Glomerular visceral epithelial cell (primary cell): ENCODE results near the gene TLCD2.
"Not testable (repeated sequence)": the region's sequence is repeated elsewhere in the genome, so short reads cannot be mapped to it uniquely, and the experiment has no call there.

ENCODE experiments used
- DNase-seq: peaks from one replicate; pipeline ENCODE4 v3.0.0-alpha.2; 2016; ENCODE audit errors: extremely low spot score

Gene TLCD2

GRCh38 chr17:1735834-1736347, 25.7 kb upstream of the TLCD2 start:
- no peak for DNase-seq

GRCh38 chr17:1735418-1735817, 25.2 kb upstream of the TLCD2 start:
- no peak for DNase-seq

GRCh38 chr17:1733759-1734158, 23.6 kb upstream of the TLCD2 start:
- no peak for DNase-seq

GRCh38 chr17:1732833-1733321, 22.7 kb upstream of the TLCD2 start:
- no peak for DNase-seq

- no peak for DNase-seq
Measured at GRCh38 chr17:1732241-1732832, 22.2 kb upstream of the TLCD2 start.

- no peak for DNase-seq
Measured at GRCh38 chr17:1731194-1731506, 21.0 kb upstream of the TLCD2 start.

- DNase-seq: peak; percentile 87
Measured at GRCh38 chr17:1730326-1731193, 20.4 kb upstream of the TLCD2 start.

GRCh38 chr17:1729966-1730325, 19.8 kb upstream of the TLCD2 start:
- DNase-seq: no peak

- no peak for DNase-seq
Measured at GRCh38 chr17:1727876-1728630, 17.9 kb upstream of the TLCD2 start.

- DNase-seq: no peak
Measured at GRCh38 chr17:1727258-1727789, 17.1 kb upstream of the TLCD2 start.

- DNase-seq: no peak
Measured at GRCh38 chr17:1726626-1727257, 16.6 kb upstream of the TLCD2 start.

GRCh38 chr17:1725642-1726511, 15.7 kb upstream of the TLCD2 start:
- no peak for DNase-seq

- DNase-seq: no peak
Measured at GRCh38 chr17:1724869-1725641, 14.9 kb upstream of the TLCD2 start.

- DNase-seq: peak; percentile 79
Measured at GRCh38 chr17:1724351-1724868, 14.2 kb upstream of the TLCD2 start, which contains the start of gene WDR81. WDR81 (plus strand) TSS chr17:1724704; CDS start chr17:1724960, 256 bp downstream.

GRCh38 chr17:1722022-1722421, 11.8 kb upstream of the TLCD2 start:
- not testable (repeated sequence) for DNase-seq

GRCh38 chr17:1720856-1721386, 10.7 kb upstream of the TLCD2 start:
- peak; percentile 59 for DNase-seq

- no peak for DNase-seq
Measured at GRCh38 chr17:1718362-1719165, 8.4 kb upstream of the TLCD2 start.

- DNase-seq: peak; percentile 99
Measured at GRCh38 chr17:1716912-1717695, 6.9 kb upstream of the TLCD2 start.
